Activated CD8-positive, alpha-beta T cell treated with anti-CD3 and anti-CD28 coated beads for 36 hours (primary cell): Measurements from ENCODE around the gene MBNL3. TPM values are rescaled to one million over a fixed set of nuclear protein-coding genes. Genes with fewer than 3 reads are reported as not detected.

Experiments used
- ATAC-seq: fragments of 200-7000 bp; cut with Tn5 transposase; one replicate; pipeline ENCODE4 v1.10.0; 2021; ENCODE audit warnings: mild to moderate bottlenecking, moderate library complexity
- CTCF ChIA-PET: fragments of 350-600 bp; sonication (Branson Sonifier 250); formaldehyde crosslinking; loops from one replicate; lab custom pipeline; 2021; ENCODE audit warnings: antibody characterized with exemption; lab: Charles Lee
- POLR2A ChIA-PET: fragments of 350-600 bp; sonication (Branson Sonifier 250); formaldehyde crosslinking; loops from one replicate; lab custom pipeline; 2021; ENCODE audit warnings: antibody characterized with exemption; lab: Charles Lee
- DNase-seq: peaks from one replicate; pipeline ENCODE4 v3.0.0-alpha.2; 2020
- H3K27ac Mint-ChIP-seq: one replicate; pipeline ENCODE4 v1.8.0; 2021; ENCODE audit warnings: mild to moderate bottlenecking, mixed read lengths
- H3K27me3 Mint-ChIP-seq: one replicate; pipeline ENCODE4 v1.8.0; 2021; ENCODE audit warnings: mixed read lengths
- H3K36me3 Mint-ChIP-seq: one replicate; pipeline ENCODE4 v1.8.0; 2021; ENCODE audit warnings: low read depth, mixed read lengths
- H3K4me1 Mint-ChIP-seq: one replicate; pipeline ENCODE4 v1.8.0; 2021; ENCODE audit warnings: low read depth, mixed read lengths
- H3K4me3 Mint-ChIP-seq: one replicate; pipeline ENCODE4 v1.8.0; 2021; ENCODE audit warnings: mild to moderate bottlenecking, moderate library complexity, mixed read lengths
- H3K9me3 Mint-ChIP-seq: one replicate; pipeline ENCODE4 v1.8.0; 2021; ENCODE audit warnings: mixed read lengths
- CTCF ChIP-seq: fragments of 200-600 bp; IDR thresholded peaks from one replicate; pipeline ENCODE4 v1.8.0; 2022; ENCODE audit warnings: antibody characterized with exemption, mild to moderate bottlenecking
- intact Hi-C: fragments of 100-400 bp; cut with micrococcal nuclease; formaldehyde crosslinking; loops from one replicate; pipeline ENCODE4 v1.10.0; 2022
- total RNA-seq, 2 experiments: library from RNA; stranded (reverse); gene quantifications; one replicate each; pipeline ENCODE4 v1.2.3, GENCODE V29; 2021

Gene MBNL3
- total RNA-seq, 2 experiments from 2014 or later = 19.8 to 23.3 TPM

DNA sequence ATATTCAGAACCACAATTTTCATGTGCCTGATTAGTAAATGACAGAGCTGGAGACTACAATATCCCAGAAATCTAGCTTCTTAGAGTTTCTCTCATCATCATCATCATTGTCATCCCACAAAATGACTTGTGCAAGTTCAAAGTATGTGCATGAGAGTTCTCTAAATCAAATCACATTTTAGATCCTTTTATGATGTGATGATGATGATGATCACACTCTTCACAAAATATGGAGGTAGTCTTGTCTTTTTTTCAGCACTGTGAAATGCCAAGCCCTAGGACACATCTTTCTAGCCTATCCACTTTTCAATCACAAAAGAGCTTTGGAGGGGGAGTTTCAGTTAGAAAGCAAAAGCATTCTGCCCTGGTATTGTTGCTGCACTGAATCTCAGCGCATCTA is 7.4 kb downstream of the MBNL3 start:
- H3K27ac Mint-ChIP-seq = peak overlapping the region; percentile 96
- DNase-seq = no peak
- ATAC-seq = no peak
- no peaks in the 10 kb centered on the region for H3K36me3 Mint-ChIP-seq
- H3K4me3 Mint-ChIP-seq = peak overlapping the region; percentile 78
- H3K27me3 Mint-ChIP-seq = no peaks in the 10 kb centered on the region
- H3K9me3 Mint-ChIP-seq = no peaks in the 10 kb centered on the region
- intact Hi-C loops = loop anchor here (10.0 kb wide), 2 partner anchors 267 to 457 kb away; partner anchors contain the start of genes RAP2C and STK26
- CTCF ChIA-PET = interaction anchor here (1.1 to 1.2 kb wide), 2 partner anchors 9 to 262 kb away, joined by 3 to 5 read pairs; partner anchors contain the start of gene RAP2C
- TF ChIP-seq CTCF = no peak
- H3K4me1 Mint-ChIP-seq = peaks cover 56% of the 10 kb centered on the region
- POLR2A ChIA-PET = no interaction called here

DNA sequence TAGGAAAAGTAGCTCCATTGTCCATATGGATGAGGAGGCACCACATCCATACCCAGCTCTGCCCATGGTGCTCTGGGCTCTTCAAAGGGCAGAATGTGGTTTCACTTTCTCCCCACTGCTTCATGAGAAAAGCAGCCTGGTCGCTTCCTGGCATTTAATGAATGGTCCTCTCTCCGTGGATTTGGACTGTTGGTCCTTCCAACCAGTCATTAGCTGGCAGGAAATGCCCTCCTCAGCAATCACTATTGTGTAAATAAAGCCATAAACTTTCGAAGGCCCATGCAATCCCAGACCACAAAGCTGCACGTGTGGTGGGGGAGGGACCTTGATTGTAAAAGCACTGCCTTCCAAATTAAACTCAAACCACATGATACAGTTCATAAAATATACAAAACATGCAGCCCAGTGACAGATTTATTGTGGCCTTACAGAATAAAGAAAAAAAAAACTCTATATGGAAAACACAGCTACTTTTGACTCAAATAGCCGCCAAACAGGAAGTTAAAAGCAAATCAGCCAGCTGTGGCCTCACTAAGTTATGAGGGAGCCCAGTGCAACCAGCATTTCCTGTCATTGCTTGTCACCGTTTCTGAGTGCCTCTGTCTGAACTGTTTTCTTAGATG is 8.1 kb downstream of the MBNL3 start:
- ChIA-PET POLR2A (interaction anchor here (1.0 to 1.8 kb wide), 3 partner anchors 10 to 458 kb away, joined by 3 to 5 read pairs (median 3); partner anchors contain the start of gene STK26), CTCF (interaction anchor here (1.2 kb wide), 1 partner anchor 261 kb away, joined by 5 read pairs; the partner anchor contains the start of gene RAP2C)
- DNase-seq (peak; percentile 63), ATAC-seq (peak; percentile 85)
- no peaks in the 10 kb centered on the region for H3K36me3 Mint-ChIP-seq
- H3K27ac Mint-ChIP-seq = peak overlapping the region; percentile 96
- no peak for TF ChIP-seq CTCF
- intact Hi-C loops = loop anchor here (10.0 kb wide), 2 partner anchors 266 to 456 kb away; partner anchors contain the start of genes RAP2C and STK26
- peaks cover 54% of the 10 kb centered on the region for H3K4me1 Mint-ChIP-seq
- peak overlapping the region; percentile 78 for H3K4me3 Mint-ChIP-seq
- H3K9me3 Mint-ChIP-seq = no peaks in the 10 kb centered on the region
- no peaks in the 10 kb centered on the region for H3K27me3 Mint-ChIP-seq

GRCh38 chrX:132474544-132475248 is 14.1 kb downstream of the MBNL3 start:
- H3K27me3 Mint-ChIP-seq = no peaks in the 10 kb centered on the region
- no peak for TF ChIP-seq CTCF
- no peak for ATAC-seq
- no peaks in the 10 kb centered on the region for H3K36me3 Mint-ChIP-seq
- H3K9me3 Mint-ChIP-seq = no peaks in the 10 kb centered on the region
- ChIA-PET POLR2A (interaction anchor here (1.1 kb wide), 1 partner anchor 14 kb away, joined by 4 read pairs; no protein-coding TSS in a partner anchor), CTCF (interaction anchor here (1.2 kb wide), 1 partner anchor 12 kb away, joined by 3 read pairs; no protein-coding TSS in a partner anchor)
- peak overlapping the region; percentile 46 for H3K4me3 Mint-ChIP-seq
- peak overlapping the region; percentile 71 for H3K27ac Mint-ChIP-seq
- intact Hi-C loops = no loop called here
- DNase-seq = no peak
- H3K4me1 Mint-ChIP-seq = peaks cover 26% of the 10 kb centered on the region

GRCh38 chrX:132472397-132472796 is 16.4 kb downstream of the MBNL3 start:
- no peak for ATAC-seq
- no peak overlapping the region for H3K4me3 Mint-ChIP-seq

More at GRCh38 chrX:132472397-132472796, 16.4 kb downstream of the MBNL3 start:
- Mint-ChIP-seq H3K27ac (no peak overlapping the region), H3K27me3 (no peaks in the 10 kb centered on the region), H3K9me3 (no peaks in the 10 kb centered on the region), H3K36me3 (no peaks in the 10 kb centered on the region), H3K4me1 (peaks cover 22% of the 10 kb centered on the region)
- intact Hi-C loops = no loop called here
- POLR2A ChIA-PET = no interaction called here
- DNase-seq = no peak
- CTCF ChIA-PET = interaction anchor here (1.3 kb wide), 1 partner anchor 9 kb away, joined by 6 read pairs; no protein-coding TSS in a partner anchor
- TF ChIP-seq CTCF = no peak
